OCI-LY7 (cell line): ENCODE results near the gene DLX2. TPM values are rescaled to one million over a fixed set of nuclear protein-coding genes. Genes with fewer than 3 reads are reported as not detected.

Source experiments
- BruUV-seq: library from RNA; stranded (reverse); fragments of 400-500 nt; replicated peaks from 2 replicates; lab custom pipeline; 2021; lab: Mats Ljungman, UMichigan
- CTCF ChIA-PET: fragments of 300-600 bp; sonication (Branson Sonifier 250); formaldehyde crosslinking; loops from one replicate; lab custom pipeline; 2022; ENCODE audit warnings: antibody characterized with exemption; ENCODE audit not compliant: unreplicated experiment; lab: Charles Lee
- POLR2A ChIA-PET: fragments of 300-600 bp; sonication (Branson Sonifier 250); formaldehyde crosslinking; loops from one replicate; lab custom pipeline; 2022; ENCODE audit warnings: antibody characterized with exemption; lab: Charles Lee
- DNase-seq: peaks from one replicate; pipeline ENCODE4 v3.0.0-alpha.2; 2015; ENCODE audit warnings: low spot score
- H2AFZ ChIP-seq: fragments of 200-600 bp; sonication (generic), shearing (Covaris generic); 2 replicates; pipeline ENCODE4 v1.6.1; 2014; ENCODE audit warnings: mild to moderate bottlenecking, antibody characterized with exemption, low read length, moderate library complexity
- H3K27ac ChIP-seq: fragments of 200-600 bp; sonication (generic); 2 replicates; pipeline ENCODE4 v1.5.1; 2014; ENCODE audit warnings: mixed run types, low read depth, mild to moderate bottlenecking, moderate library complexity, low read length, inconsistent platforms; ENCODE audit not compliant: poor library complexity, severe bottlenecking
- H3K36me3 ChIP-seq: fragments of 200-600 bp; sonication (generic); 2 replicates; pipeline ENCODE4 v1.6.1; 2014; ENCODE audit warnings: mild to moderate bottlenecking, antibody characterized with exemption, low read length, moderate library complexity, mixed read lengths; ENCODE audit not compliant: insufficient read depth
- H3K4me1 ChIP-seq: fragments of 200-600 bp; sonication (generic); 2 replicates; pipeline ENCODE4 v1.5.1; 2014; ENCODE audit warnings: mild to moderate bottlenecking, low read length; ENCODE audit not compliant: insufficient read depth, poor library complexity, severe bottlenecking
- H3K4me2 ChIP-seq: fragments of 200-600 bp; sonication (generic); 2 replicates; pipeline ENCODE4 v1.6.1; 2014; ENCODE audit warnings: mild to moderate bottlenecking, low read length
- H3K4me3 ChIP-seq: fragments of 200-600 bp; sonication (generic); 2 replicates; pipeline ENCODE4 v1.5.1; 2014; ENCODE audit warnings: mild to moderate bottlenecking, low read depth, low read length; ENCODE audit not compliant: poor library complexity, severe bottlenecking
- H3K79me2 ChIP-seq: fragments of 200-600 bp; sonication (generic); 2 replicates; pipeline ENCODE4 v1.6.1; 2016; ENCODE audit warnings: low read depth, mild to moderate bottlenecking, low read length, moderate library complexity, mixed read lengths; ENCODE audit not compliant: insufficient read depth
- H3K9me2 ChIP-seq: fragments of 200-600 bp; sonication (generic); 2 replicates; pipeline ENCODE4 v1.6.1; 2016; ENCODE audit warnings: mild to moderate bottlenecking, low read length, mixed read lengths; ENCODE audit not compliant: insufficient read depth
- H3K9me3 ChIP-seq: fragments of 200-600 bp; sonication (generic); 2 replicates; pipeline ENCODE4 v1.6.1; 2014; ENCODE audit warnings: mild to moderate bottlenecking, mixed run types, low read length, mixed read lengths
- H4K20me1 ChIP-seq: fragments of 200-600 bp; sonication (generic); 2 replicates; pipeline ENCODE4 v1.6.1; 2014; ENCODE audit warnings: mild to moderate bottlenecking, antibody characterized with exemption, low read length, moderate library complexity, mixed read lengths; ENCODE audit not compliant: insufficient read depth
- EZH2phosphoT487 ChIP-seq: fragments of 200-600 bp; sonication (generic); IDR thresholded peaks from 2 replicates; pipeline ENCODE4 v1.6.1; 2018; ENCODE audit warnings: low read depth, borderline replicate concordance, mild to moderate bottlenecking, mixed run types, antibody characterized with exemption, low read length, moderate library complexity, mixed read lengths
- intact Hi-C: fragments of 100-400 bp; cut with micrococcal nuclease; formaldehyde crosslinking; loops from one replicate; pipeline ENCODE4 v1.10.0; 2022; ENCODE audit not compliant: unreplicated experiment
- total RNA-seq, 2 experiments: library from RNA; depleted of rRNA in 1 of 2; stranded (reverse); fragments of >200 nt in 1 of 2; shearing (Covaris generic) in 1 of 2; gene quantifications; 2 replicates each; pipeline ENCODE4 v1.2.3, GENCODE V29; 2014 to 2022
- TF ChIP-seq, protein P1 (sequence below): fragments of 200-600 bp; sonication (generic); conservative IDR thresholded peaks from 2 replicates; pipeline ENCODE4 v1.5.1; 2014; ENCODE audit warnings: mild to moderate bottlenecking, antibody characterized with exemption, low read length, moderate library complexity, mixed read lengths

The DLX2 gene
- total RNA-seq, 2 experiments from 2014 or later, result 0.22 TPM; not detected in 1

- Histone ChIP-seq H3K4me1 (peaks cover 5% of the 10 kb centered on the region), H3K4me2 (no peak overlapping the region), H2AFZ (no peak overlapping the region), H3K4me3 (no peak overlapping the region), H3K27ac (no peak overlapping the region), H3K36me3 (no peaks in the 10 kb centered on the region), H3K9me3 (no peaks in the 10 kb centered on the region), H4K20me1 (no peaks in the 10 kb centered on the region), H3K79me2 (no peaks in the 10 kb centered on the region), H3K9me2 (no peaks in the 10 kb centered on the region)
- intact Hi-C loops, result no loop called here
- no peak for DNase-seq
- ChIA-PET POLR2A (interaction anchor here (1.4 kb wide), 1 partner anchor 10 kb away, joined by 4 read pairs; the partner anchor contains the start of gene DLX2), CTCF (interaction anchor here (0.6 kb wide), 1 partner anchor 45 kb away, joined by 3 read pairs; no protein-coding TSS in a partner anchor)
- no TSS peak for BruUV-seq
- TF ChIP-seq EZH2phosphoT487, result no peak
- TF ChIP-seq, protein P1, sequence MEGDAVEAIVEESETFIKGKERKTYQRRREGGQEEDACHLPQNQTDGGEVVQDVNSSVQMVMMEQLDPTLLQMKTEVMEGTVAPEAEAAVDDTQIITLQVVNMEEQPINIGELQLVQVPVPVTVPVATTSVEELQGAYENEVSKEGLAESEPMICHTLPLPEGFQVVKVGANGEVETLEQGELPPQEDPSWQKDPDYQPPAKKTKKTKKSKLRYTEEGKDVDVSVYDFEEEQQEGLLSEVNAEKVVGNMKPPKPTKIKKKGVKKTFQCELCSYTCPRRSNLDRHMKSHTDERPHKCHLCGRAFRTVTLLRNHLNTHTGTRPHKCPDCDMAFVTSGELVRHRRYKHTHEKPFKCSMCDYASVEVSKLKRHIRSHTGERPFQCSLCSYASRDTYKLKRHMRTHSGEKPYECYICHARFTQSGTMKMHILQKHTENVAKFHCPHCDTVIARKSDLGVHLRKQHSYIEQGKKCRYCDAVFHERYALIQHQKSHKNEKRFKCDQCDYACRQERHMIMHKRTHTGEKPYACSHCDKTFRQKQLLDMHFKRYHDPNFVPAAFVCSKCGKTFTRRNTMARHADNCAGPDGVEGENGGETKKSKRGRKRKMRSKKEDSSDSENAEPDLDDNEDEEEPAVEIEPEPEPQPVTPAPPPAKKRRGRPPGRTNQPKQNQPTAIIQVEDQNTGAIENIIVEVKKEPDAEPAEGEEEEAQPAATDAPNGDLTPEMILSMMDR, result no peak
These were observed 9.0 kb downstream of the DLX2 start for GRCh38 chr2:172093416-172094293.

- BruUV-seq, result no TSS peak
- H4K20me1 ChIP-seq, result no peaks in the 10 kb centered on the region
- no peaks in the 10 kb centered on the region for H3K9me3 ChIP-seq
- no peak overlapping the region for H3K27ac ChIP-seq
- no peak for DNase-seq
- no peak overlapping the region for H3K4me3 ChIP-seq
- H3K9me2 ChIP-seq, result no peaks in the 10 kb centered on the region
- ChIA-PET POLR2A (interaction anchor here (1.4 kb wide), 1 partner anchor 11 kb away, joined by 4 read pairs; the partner anchor contains the start of gene DLX2), CTCF (interaction anchor here (0.6 kb wide), 1 partner anchor 45 kb away, joined by 3 read pairs; no protein-coding TSS in a partner anchor)
- no peaks in the 10 kb centered on the region for H3K36me3 ChIP-seq
- intact Hi-C loops, result no loop called here
- no peaks in the 10 kb centered on the region for H3K79me2 ChIP-seq
- peaks cover 5% of the 10 kb centered on the region for H3K4me1 ChIP-seq
- TF ChIP-seq, protein P1, result no peak
- no peak for TF ChIP-seq EZH2phosphoT487
- no peak overlapping the region for H2AFZ ChIP-seq
- H3K4me2 ChIP-seq, result no peak overlapping the region
These were observed 9.8 kb downstream of the DLX2 start for GRCh38 chr2:172092716-172093415.
